Astrocyte (in vitro differentiated cells and primary cell): ENCODE results near the gene IWS1. TPM values are rescaled to one million over a fixed set of nuclear protein-coding genes. Genes with fewer than 3 reads are reported as not detected.

ENCODE experiments used
- DNase-seq: peaks from one replicate; pipeline ENCODE4 v3.0.0-alpha.2; 2010; ENCODE audit warnings: low read depth
- FAIRE-seq: peaks from 2 replicates; lab custom pipeline; 2011; peaks lifted over from hg19 to GRCh38; lab: Jason Lieb, UNC
- H2AFZ ChIP-seq: 2 replicates; pipeline ENCODE4 v1.6.0; 2012; ENCODE audit warnings: low read depth, low read length, inconsistent platforms
- H3K27ac ChIP-seq: 2 replicates; pipeline ENCODE4 v1.5.1; 2011; ENCODE audit warnings: low read depth, low read length, inconsistent platforms
- H3K27me3 ChIP-seq: 2 replicates; pipeline ENCODE4 v1.6.0; 2011; ENCODE audit warnings: low read length, inconsistent platforms; ENCODE audit not compliant: insufficient read depth
- H3K36me3 ChIP-seq: 2 replicates; pipeline ENCODE4 v1.5.1; 2011; ENCODE audit warnings: low read length, inconsistent platforms; ENCODE audit not compliant: insufficient read depth
- H3K4me1 ChIP-seq: 2 replicates; pipeline ENCODE4 v1.5.1; 2011; ENCODE audit warnings: low read length, inconsistent platforms; ENCODE audit not compliant: insufficient read depth
- H3K4me2 ChIP-seq: 2 replicates; pipeline ENCODE4 v1.6.0; 2012; ENCODE audit warnings: low read length, inconsistent platforms
- H3K4me3 ChIP-seq: 2 replicates; pipeline ENCODE4 v1.5.1; 2011; ENCODE audit warnings: low read depth, mild to moderate bottlenecking, low read length, inconsistent platforms; ENCODE audit not compliant: insufficient read depth
- H3K79me2 ChIP-seq: 2 replicates; pipeline ENCODE4 v1.6.0; 2012; ENCODE audit warnings: mild to moderate bottlenecking, low read length, inconsistent platforms; ENCODE audit not compliant: insufficient read depth
- H3K9ac ChIP-seq: 2 replicates; pipeline ENCODE4 v1.6.0; 2012; ENCODE audit warnings: mild to moderate bottlenecking, low read length, inconsistent platforms
- H3K9me3 ChIP-seq: 2 replicates; pipeline ENCODE4 v1.5.1; 2012; ENCODE audit warnings: low read depth, mild to moderate bottlenecking, low read length, inconsistent platforms; ENCODE audit not compliant: insufficient read depth
- H4K20me1 ChIP-seq: 2 replicates; pipeline ENCODE4 v1.6.0; 2012; ENCODE audit warnings: low read length, inconsistent platforms; ENCODE audit not compliant: insufficient read depth
- H3K27ac Mint-ChIP-seq: one replicate; pipeline ENCODE4 v1.8.0; 2021; ENCODE audit warnings: mild to moderate bottlenecking, mixed read lengths; ENCODE audit not compliant: unreplicated experiment
- H3K27me3 Mint-ChIP-seq: one replicate; pipeline ENCODE4 v1.8.0; 2021; ENCODE audit warnings: low read depth, mixed read lengths; ENCODE audit not compliant: unreplicated experiment
- H3K36me3 Mint-ChIP-seq: one replicate; pipeline ENCODE4 v1.8.0; 2021; ENCODE audit warnings: low read depth, mixed read lengths; ENCODE audit not compliant: unreplicated experiment
- H3K4me1 Mint-ChIP-seq: one replicate; pipeline ENCODE4 v1.8.0; 2021; ENCODE audit warnings: low read depth, mixed read lengths; ENCODE audit not compliant: unreplicated experiment
- H3K4me3 Mint-ChIP-seq: one replicate; pipeline ENCODE4 v1.8.0; 2021; ENCODE audit warnings: mild to moderate bottlenecking, moderate library complexity, mixed read lengths; ENCODE audit not compliant: unreplicated experiment
- H3K9me3 Mint-ChIP-seq: one replicate; pipeline ENCODE4 v1.8.0; 2021; ENCODE audit warnings: mild to moderate bottlenecking, mixed read lengths; ENCODE audit not compliant: unreplicated experiment
- CTCF ChIP-seq: IDR thresholded peaks from 2 replicates; pipeline ENCODE4 v1.5.1; 2011; ENCODE audit warnings: low read depth, mild to moderate bottlenecking, inconsistent platforms, low read length, moderate library complexity; ENCODE audit not compliant: insufficient read depth
- EZH2 ChIP-seq: IDR thresholded peaks from 2 replicates; pipeline ENCODE4 v1.6.1; 2012; ENCODE audit warnings: mild to moderate bottlenecking, low read length, inconsistent platforms; ENCODE audit not compliant: insufficient read depth
- total RNA-seq: library from RNA; stranded (reverse); gene quantifications from 2 replicates; pipeline ENCODE4 v1.2.1, GENCODE V29; 2021

Gene IWS1
- total RNA-seq, 1 donor from 2014 or later, result 56.2 TPM

- FAIRE-seq, result no peak
- H3K4me1 Mint-ChIP-seq, result peaks cover 12% of the 10 kb centered on the region
These were observed 50.5 kb downstream of the IWS1 start for GRCh38 chr2:127475788-127476187.

DNA sequence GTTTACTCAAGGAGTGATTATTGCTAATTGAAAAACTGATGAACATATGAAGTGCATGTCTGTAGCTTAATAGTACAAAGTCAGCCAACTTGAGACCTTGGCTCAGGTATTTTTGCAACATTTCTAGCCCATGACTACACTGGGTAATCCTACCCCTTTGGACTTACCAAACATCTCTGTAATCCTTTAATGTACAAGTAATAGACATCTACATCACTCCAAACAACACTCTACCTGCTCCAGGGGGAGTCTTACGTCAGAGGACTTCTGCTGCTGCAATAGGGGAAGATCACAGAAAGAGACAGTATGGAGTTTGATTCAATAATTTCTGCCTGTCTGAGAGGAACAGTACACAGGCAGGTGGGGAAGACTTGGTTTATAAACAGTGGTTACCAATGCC lies 54.0 kb downstream of the IWS1 start:
- H3K9me3 ChIP-seq, result no peaks in the 10 kb centered on the region
- no peak for FAIRE-seq

More at GRCh38 chr2:127475788-127476187, 50.5 kb downstream of the IWS1 start:
- Histone ChIP-seq H3K4me2 (no peak overlapping the region), H3K9me3 (no peaks in the 10 kb centered on the region), H3K27me3 (no peaks in the 10 kb centered on the region), H3K27ac (no peak overlapping the region), H4K20me1 (peaks cover 16% of the 10 kb centered on the region), H3K4me1 (peaks cover 5% of the 10 kb centered on the region), H3K9ac (no peak overlapping the region), H3K79me2 (no peaks in the 10 kb centered on the region), H2AFZ (no peak overlapping the region), H3K4me3 (no peak overlapping the region), H3K36me3 (no peaks in the 10 kb centered on the region)
- Mint-ChIP-seq H3K27ac (no peak overlapping the region), H3K27me3 (no peaks in the 10 kb centered on the region), H3K4me3 (no peak overlapping the region), H3K36me3 (peaks cover 10% of the 10 kb centered on the region), H3K9me3 (peaks cover 7% of the 10 kb centered on the region)
- DNase-seq, result no peak
- TF ChIP-seq CTCF, result no peak
- no peak for TF ChIP-seq EZH2

More for the DNA sequence above, 54.0 kb downstream of the IWS1 start:
- Histone ChIP-seq H3K9ac (no peak overlapping the region), H3K27ac (no peak overlapping the region), H3K4me2 (no peak overlapping the region), H3K79me2 (no peaks in the 10 kb centered on the region), H2AFZ (no peak overlapping the region), H3K36me3 (no peaks in the 10 kb centered on the region), H3K4me1 (no peaks in the 10 kb centered on the region), H3K27me3 (no peaks in the 10 kb centered on the region), H4K20me1 (no peaks in the 10 kb centered on the region), H3K4me3 (no peak overlapping the region)
- DNase-seq, result no peak
- TF ChIP-seq CTCF, result no peak
- H3K27ac Mint-ChIP-seq, result no peak overlapping the region
- H3K36me3 Mint-ChIP-seq, result peaks cover 22% of the 10 kb centered on the region
- H3K27me3 Mint-ChIP-seq, result no peaks in the 10 kb centered on the region
- H3K9me3 Mint-ChIP-seq, result peaks cover 11% of the 10 kb centered on the region
- no peaks in the 10 kb centered on the region for H3K4me1 Mint-ChIP-seq
- H3K4me3 Mint-ChIP-seq, result no peak overlapping the region
